Liver (tissue), 3 donors: Measurements from ENCODE around the gene GABPB1.

Source experiments
- CTCF ChIP-seq: fragments of 150-350 bp; IDR thresholded peaks from 2 replicates; pipeline ENCODE4 v1.5.1; 2017; ENCODE audit warnings: improper control_type of control experiment, low read depth, low read length; ENCODE audit not compliant: missing input control
- JUND ChIP-seq, 2 donors: IDR thresholded peaks; 2 replicates each; pipeline ENCODE4 v1.6.1; 2016; ENCODE audit warnings: antibody characterized with exemption in 2 of 2
- MAX ChIP-seq: IDR thresholded peaks from 2 replicates; pipeline ENCODE4 v1.6.1; 2016; ENCODE audit warnings: antibody characterized with exemption
- SP1 ChIP-seq: IDR thresholded peaks from 2 replicates; pipeline ENCODE4 v1.6.1; 2018; ENCODE audit warnings: antibody characterized with exemption, mild to moderate bottlenecking
- YY1 ChIP-seq: IDR thresholded peaks from 2 replicates; pipeline ENCODE4 v1.6.1; 2016; ENCODE audit warnings: antibody characterized with exemption, mild to moderate bottlenecking
- ZBTB33 ChIP-seq: IDR thresholded peaks from 2 replicates; pipeline ENCODE4 v1.6.1; 2016; ENCODE audit warnings: antibody characterized with exemption
- donor health status: healthy.
- donor health status: healthy.

GRCh38 chr15:50232791-50233190 is 122.2 kb downstream of the GABPB1 start:
- TF ChIP-seq CTCF (no peak), YY1 (no peak), JUND (IDR thresholded peaks at IDR 0.05) (no peak), MAX (no peak), ZBTB33 (no peak), SP1 (no peak)
